ENCODE measurements around the gene IRGC.

The IRGC gene

DNA sequence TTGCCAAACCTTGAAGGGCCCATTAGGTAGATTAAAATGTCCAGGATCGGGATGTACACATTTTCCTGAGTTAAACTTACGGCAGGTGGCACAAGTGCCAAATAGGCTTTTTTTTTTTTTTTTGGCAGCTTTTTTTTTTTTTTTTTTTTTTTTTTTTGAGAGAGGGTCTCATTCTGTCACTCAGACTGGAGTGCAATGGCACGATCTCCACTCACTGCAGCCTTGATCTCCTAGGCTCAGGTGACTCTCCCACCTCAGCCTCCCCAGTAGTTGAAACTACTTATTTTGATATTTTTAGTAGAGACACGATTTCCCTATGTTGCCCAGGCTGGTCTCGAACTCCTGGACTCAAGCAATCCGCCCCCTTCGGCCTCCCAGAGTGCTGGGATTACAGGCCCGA lies 9.0 kb downstream of the IRGC start:
- H3K4me1 ChIP-seq (ENCODE audit: control insufficient read depth, insufficient read depth, low read length, poor library complexity, severe bottlenecking), result no peaks in the 10 kb centered on the region
- peaks cover 16% of the 10 kb centered on the region for H3K36me3 ChIP-seq (ENCODE audit: control insufficient read depth, insufficient read depth, low read length)
- WGBS, 2 experiments (ENCODE audit: insufficient coverage in 2 of 2), result 91% methylated on average over 4 of the region's 8 CpGs; no CpG with 5 or more reads in 1 of the 2 experiments
- no peak overlapping the region for H3K27ac ChIP-seq (ENCODE audit: low read depth, low read length, severe bottlenecking)
- H3K9me3 ChIP-seq (ENCODE audit: control insufficient read depth, low read length), result no peaks in the 10 kb centered on the region
- no peak overlapping the region for H3K4me3 ChIP-seq (ENCODE audit: extremely low read depth, insufficient read depth, low read length, poor library complexity, severe bottlenecking)

DNA sequence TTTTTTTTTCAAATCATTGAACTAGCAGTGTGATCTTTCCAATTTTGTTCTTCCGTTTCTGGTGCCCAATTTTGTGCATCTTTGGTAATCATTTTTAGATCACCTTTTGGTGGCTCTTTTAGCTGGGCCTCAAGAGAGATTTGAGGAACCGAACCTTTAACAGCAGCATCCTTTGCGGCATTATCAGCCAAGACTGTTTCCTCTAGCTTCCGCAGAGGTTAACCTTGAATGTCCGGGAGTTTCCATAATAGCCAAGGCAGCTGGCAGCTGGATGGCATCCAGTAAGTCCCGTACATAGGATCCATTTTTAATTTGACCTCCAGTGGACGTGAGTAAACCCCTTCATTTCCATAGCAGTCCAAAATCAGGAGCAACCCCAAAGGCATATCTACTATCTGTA lies 9.6 kb downstream of the IRGC start:
- H3K4me3 ChIP-seq (ENCODE audit: extremely low read depth, insufficient read depth, low read length, poor library complexity, severe bottlenecking), result no peak overlapping the region
- H3K27ac ChIP-seq (ENCODE audit: low read depth, low read length, severe bottlenecking), result no peak overlapping the region
- WGBS, 2 experiments (ENCODE audit: insufficient coverage in 2 of 2), result 94 to 97% methylated on average over 5 to 6 of the region's 7 CpGs
- H3K9me3 ChIP-seq (ENCODE audit: control insufficient read depth, low read length), result no peaks in the 10 kb centered on the region
- H3K4me1 ChIP-seq (ENCODE audit: control insufficient read depth, insufficient read depth, low read length, poor library complexity, severe bottlenecking), result no peaks in the 10 kb centered on the region
- peaks cover 22% of the 10 kb centered on the region for H3K36me3 ChIP-seq (ENCODE audit: control insufficient read depth, insufficient read depth, low read length)

DNA sequence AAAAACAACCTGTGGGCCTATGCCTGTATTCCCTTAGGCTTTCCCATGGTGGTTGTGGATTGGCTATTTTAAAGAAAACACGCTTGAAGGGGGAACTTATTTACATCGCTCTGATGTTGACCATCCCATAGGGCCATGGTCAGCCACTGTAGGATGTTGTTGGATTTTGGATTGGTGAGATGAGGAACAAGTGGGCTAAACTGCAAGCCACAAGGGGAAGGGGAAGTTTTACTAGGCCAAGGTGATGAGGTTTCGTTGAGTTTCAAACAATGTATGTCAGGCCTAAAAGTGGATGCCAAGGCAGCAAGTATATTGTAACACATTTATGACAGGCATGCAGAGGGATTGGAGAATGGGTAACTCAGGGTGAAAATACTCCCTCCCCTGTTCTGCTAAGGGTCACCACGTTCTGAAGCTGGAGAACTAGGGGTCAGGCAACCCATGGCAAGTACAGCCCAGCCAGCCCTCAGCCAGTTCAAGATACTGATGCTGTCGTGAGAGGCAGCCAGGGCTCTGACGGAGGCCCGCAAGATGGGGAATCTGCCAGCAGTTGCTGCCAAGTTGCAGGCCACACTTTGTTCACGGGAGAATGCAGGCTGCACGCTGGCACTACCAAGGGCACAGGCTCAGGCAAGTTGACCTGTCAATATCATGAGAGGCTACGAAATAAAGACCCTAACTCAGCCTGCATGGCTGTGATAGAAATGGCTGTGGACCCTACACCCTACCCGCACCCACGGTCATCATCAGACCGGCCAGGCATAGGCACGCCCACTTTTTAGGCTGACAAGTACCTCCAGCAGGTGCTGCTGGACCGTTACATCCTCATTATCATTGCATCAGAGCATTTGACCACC lies 11.1 kb downstream of the IRGC start:
- 87 to 91% methylated on average over 15 of the region's 15 CpGs for WGBS, 2 experiments (ENCODE audit: insufficient coverage in 2 of 2)
- no peaks in the 10 kb centered on the region for H3K9me3 ChIP-seq (ENCODE audit: control insufficient read depth, low read length)
- H3K4me1 ChIP-seq (ENCODE audit: control insufficient read depth, insufficient read depth, low read length, poor library complexity, severe bottlenecking), result no peaks in the 10 kb centered on the region
- H3K27ac ChIP-seq (ENCODE audit: low read depth, low read length, severe bottlenecking), result no peak overlapping the region
- no peak overlapping the region for H3K4me3 ChIP-seq (ENCODE audit: extremely low read depth, insufficient read depth, low read length, poor library complexity, severe bottlenecking)
- H3K36me3 ChIP-seq (ENCODE audit: control insufficient read depth, insufficient read depth, low read length), result peaks cover 35% of the 10 kb centered on the region

DNA sequence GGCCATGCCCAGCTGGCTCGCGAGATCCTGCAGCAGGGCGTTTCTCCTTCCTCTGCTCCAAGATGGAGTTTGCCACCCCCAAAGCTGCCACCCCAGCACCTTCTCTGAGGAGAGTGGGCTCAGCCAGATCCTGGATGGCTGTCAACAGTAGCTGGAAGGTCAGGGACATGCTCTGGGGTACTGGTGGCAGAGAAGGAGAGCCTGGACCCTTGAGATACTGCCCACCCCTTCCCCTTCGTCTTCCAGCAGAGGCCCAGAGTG lies 11.6 kb downstream of the IRGC start:
- H3K4me1 ChIP-seq (ENCODE audit: control insufficient read depth, insufficient read depth, low read length, poor library complexity, severe bottlenecking), result no peaks in the 10 kb centered on the region
- WGBS, 2 experiments (ENCODE audit: insufficient coverage in 2 of 2), result 100% methylated on average over 2 of the region's 4 CpGs; no CpG with 5 or more reads in 1 of the 2 experiments
- peaks cover 41% of the 10 kb centered on the region for H3K36me3 ChIP-seq (ENCODE audit: control insufficient read depth, insufficient read depth, low read length)
- H3K4me3 ChIP-seq (ENCODE audit: extremely low read depth, insufficient read depth, low read length, poor library complexity, severe bottlenecking), result no peak overlapping the region
- H3K27ac ChIP-seq (ENCODE audit: low read depth, low read length, severe bottlenecking), result no peak overlapping the region
- no peaks in the 10 kb centered on the region for H3K9me3 ChIP-seq (ENCODE audit: control insufficient read depth, low read length)

DNA sequence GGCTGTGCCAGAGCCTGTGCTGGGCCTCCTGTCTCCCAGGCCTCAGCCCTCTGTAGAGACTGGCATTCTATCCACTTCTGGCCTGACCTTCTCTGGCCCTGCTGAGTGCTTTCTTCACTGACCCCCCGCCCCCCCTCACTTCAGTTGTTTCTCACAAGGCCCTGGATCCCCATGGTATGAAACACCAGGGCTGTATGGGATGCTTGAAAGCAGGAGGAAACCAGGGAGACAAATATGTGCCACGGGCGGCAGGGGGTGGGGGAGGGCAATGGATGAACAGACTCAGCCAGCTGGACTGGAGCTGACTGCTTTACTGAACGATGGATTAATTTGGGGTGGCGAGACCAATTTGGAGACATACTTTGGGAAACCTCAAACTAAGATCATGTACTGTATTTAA lies 14.0 kb downstream of the IRGC start:
- 93 to 94% methylated on average over 4 to 5 of the region's 5 CpGs for WGBS, 2 experiments (ENCODE audit: insufficient coverage in 2 of 2)
- H3K36me3 ChIP-seq (ENCODE audit: control insufficient read depth, insufficient read depth, low read length), result peaks cover 65% of the 10 kb centered on the region
- H3K27ac ChIP-seq (ENCODE audit: low read depth, low read length, severe bottlenecking), result no peak overlapping the region
- no peaks in the 10 kb centered on the region for H3K9me3 ChIP-seq (ENCODE audit: control insufficient read depth, low read length)
- no peak overlapping the region for H3K4me3 ChIP-seq (ENCODE audit: extremely low read depth, insufficient read depth, low read length, poor library complexity, severe bottlenecking)
- H3K4me1 ChIP-seq (ENCODE audit: control insufficient read depth, insufficient read depth, low read length, poor library complexity, severe bottlenecking), result no peaks in the 10 kb centered on the region

DNA sequence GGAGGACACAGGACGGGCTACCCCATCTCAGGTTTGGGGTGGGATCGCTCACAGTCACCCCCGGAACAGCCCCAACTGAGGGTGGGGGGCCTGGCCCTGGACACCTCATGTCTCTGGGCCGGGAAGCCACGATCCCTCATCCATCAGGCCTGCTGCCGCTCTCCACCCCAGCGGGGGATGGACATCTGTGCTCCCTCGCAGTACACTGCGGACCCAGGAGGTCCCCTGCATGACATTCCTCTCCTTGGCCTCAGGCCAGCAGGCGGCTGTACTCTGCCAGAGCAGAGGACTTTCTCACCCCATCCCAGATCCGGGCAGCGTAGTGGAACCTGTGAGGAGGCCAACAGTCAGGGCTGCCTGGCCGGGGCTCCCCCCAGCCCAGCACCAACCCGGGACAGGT lies 15.5 kb downstream of the IRGC start:
- no peaks in the 10 kb centered on the region for H3K9me3 ChIP-seq (ENCODE audit: control insufficient read depth, low read length)
- 94 to 98% methylated on average over 7 of the region's 14 CpGs for WGBS, 2 experiments (ENCODE audit: insufficient coverage in 2 of 2)
- H3K27ac ChIP-seq (ENCODE audit: low read depth, low read length, severe bottlenecking), result no peak overlapping the region
- H3K4me3 ChIP-seq (ENCODE audit: extremely low read depth, insufficient read depth, low read length, poor library complexity, severe bottlenecking), result no peak overlapping the region
- H3K4me1 ChIP-seq (ENCODE audit: control insufficient read depth, insufficient read depth, low read length, poor library complexity, severe bottlenecking), result peaks cover 3% of the 10 kb centered on the region
- peaks cover 72% of the 10 kb centered on the region for H3K36me3 ChIP-seq (ENCODE audit: control insufficient read depth, insufficient read depth, low read length)

DNA sequence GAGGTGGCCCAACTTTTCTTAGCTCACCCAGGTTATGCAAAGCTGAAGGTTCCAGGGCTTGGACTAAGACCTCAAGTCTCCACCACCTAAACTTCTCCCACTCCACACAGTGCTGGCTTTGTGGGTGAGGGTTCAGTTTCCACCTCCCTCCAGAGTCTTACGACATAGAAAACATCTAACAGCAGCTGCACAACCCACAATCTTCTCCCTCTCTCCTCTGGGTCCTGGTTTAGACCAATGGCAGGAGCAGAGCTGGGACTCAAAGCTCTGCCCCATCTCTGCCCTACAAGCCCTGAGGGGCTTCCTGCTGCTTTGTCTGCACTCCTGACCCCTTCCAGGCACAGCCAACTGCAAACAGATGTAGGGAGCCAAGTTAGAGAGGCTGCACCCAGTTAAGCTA lies 16.0 kb downstream of the IRGC start:
- Histone ChIP-seq H3K27ac (ENCODE audit: low read depth, low read length, severe bottlenecking) (no peak overlapping the region), H3K4me1 (ENCODE audit: control insufficient read depth, insufficient read depth, low read length, poor library complexity, severe bottlenecking) (peaks cover 6% of the 10 kb centered on the region), H3K36me3 (ENCODE audit: control insufficient read depth, insufficient read depth, low read length) (peaks cover 77% of the 10 kb centered on the region), H3K4me3 (ENCODE audit: extremely low read depth, insufficient read depth, low read length, poor library complexity, severe bottlenecking) (no peak overlapping the region), H3K9me3 (ENCODE audit: control insufficient read depth, low read length) (no peaks in the 10 kb centered on the region)
- WGBS, 2 experiments (ENCODE audit: insufficient coverage in 2 of 2), result 100% methylated on average over 1 of the region's 1 CpG

DNA sequence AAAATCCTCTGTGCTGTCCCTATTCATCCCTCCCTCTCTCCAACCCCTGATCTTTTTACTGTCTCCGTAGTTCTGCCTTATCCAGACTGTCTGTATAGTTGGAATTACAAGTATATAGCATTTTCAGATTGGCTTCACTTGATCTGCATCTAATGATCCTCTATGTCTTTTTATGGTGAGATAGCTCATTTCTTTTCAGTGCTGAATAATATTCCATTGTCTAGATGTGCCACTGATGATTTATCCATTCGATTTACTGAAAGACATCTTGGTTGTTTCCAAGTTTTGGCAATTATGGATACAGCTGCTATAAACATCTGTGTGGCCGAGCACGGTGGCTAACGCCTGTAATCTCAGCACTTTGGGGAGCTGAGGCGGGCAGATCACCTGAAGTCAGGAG lies 19.1 kb downstream of the IRGC start:
- WGBS, 2 experiments (ENCODE audit: insufficient coverage in 2 of 2), result 90 to 100% methylated on average over 5 of the region's 6 CpGs
- Histone ChIP-seq H3K27ac (ENCODE audit: low read depth, low read length, severe bottlenecking) (no peak overlapping the region), H3K4me1 (ENCODE audit: control insufficient read depth, insufficient read depth, low read length, poor library complexity, severe bottlenecking) (peaks cover 18% of the 10 kb centered on the region), H3K36me3 (ENCODE audit: control insufficient read depth, insufficient read depth, low read length) (peaks cover 88% of the 10 kb centered on the region), H3K9me3 (ENCODE audit: control insufficient read depth, low read length) (no peaks in the 10 kb centered on the region), H3K4me3 (ENCODE audit: extremely low read depth, insufficient read depth, low read length, poor library complexity, severe bottlenecking) (no peak overlapping the region)

DNA sequence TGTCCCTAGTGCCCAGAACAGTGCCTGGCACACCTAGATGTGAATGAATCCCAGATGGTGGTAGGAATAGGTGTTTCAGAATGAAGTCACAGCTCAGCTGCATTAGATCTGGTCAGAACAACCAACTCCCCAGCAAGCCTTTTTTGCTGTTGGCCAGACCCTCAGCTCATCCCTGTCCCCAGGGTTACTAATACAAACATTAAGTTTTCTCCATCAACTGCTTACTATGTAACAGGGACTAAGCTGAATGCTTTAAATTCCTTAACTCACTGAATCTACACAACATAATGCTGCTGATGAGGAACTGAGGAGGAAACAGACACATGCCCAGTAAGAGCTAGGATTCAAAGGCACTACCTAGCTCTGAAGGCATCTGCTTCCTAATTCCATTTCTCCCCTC lies 20.1 kb downstream of the IRGC start:
- Histone ChIP-seq H3K4me3 (ENCODE audit: extremely low read depth, insufficient read depth, low read length, poor library complexity, severe bottlenecking) (no peak overlapping the region), H3K27ac (ENCODE audit: low read depth, low read length, severe bottlenecking) (peak overlapping the region; percentile 62), H3K9me3 (ENCODE audit: control insufficient read depth, low read length) (no peaks in the 10 kb centered on the region)

DNA sequence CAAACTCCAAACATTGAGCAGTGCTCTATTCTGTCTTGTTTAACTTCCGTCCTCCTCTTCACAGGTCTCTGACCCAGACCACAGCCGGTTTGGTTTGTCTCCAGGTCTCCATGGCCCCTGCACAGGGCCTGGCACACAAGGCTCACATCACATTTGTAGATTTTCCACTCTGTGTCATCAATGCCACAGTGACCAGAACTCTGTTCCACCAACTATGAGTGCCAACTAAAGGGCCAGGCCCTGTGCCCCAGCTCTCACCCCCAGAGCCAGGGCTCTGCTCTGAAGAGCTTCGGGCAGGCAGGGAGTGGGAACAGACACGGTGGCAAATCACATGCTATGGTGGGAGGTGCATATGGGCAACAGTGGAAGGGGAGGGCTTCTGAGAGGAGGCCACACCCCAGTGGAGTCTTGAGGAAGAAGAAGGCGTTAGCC lies 22.9 kb downstream of the IRGC start:
- no peak overlapping the region for H3K27ac ChIP-seq (ENCODE audit: low read depth, low read length, severe bottlenecking)
- peaks cover 25% of the 10 kb centered on the region for H3K4me1 ChIP-seq (ENCODE audit: control insufficient read depth, insufficient read depth, low read length, poor library complexity, severe bottlenecking)
- H3K4me3 ChIP-seq (ENCODE audit: extremely low read depth, insufficient read depth, low read length, poor library complexity, severe bottlenecking), result no peak overlapping the region
- H3K9me3 ChIP-seq (ENCODE audit: control insufficient read depth, low read length), result no peaks in the 10 kb centered on the region
- WGBS, 2 experiments (ENCODE audit: insufficient coverage in 2 of 2), result 71 to 85% methylated on average over 3 to 5 of the region's 5 CpGs
- H3K36me3 ChIP-seq (ENCODE audit: control insufficient read depth, insufficient read depth, low read length), result peaks cover 90% of the 10 kb centered on the region

More for the DNA sequence above, 20.1 kb downstream of the IRGC start:
- Histone ChIP-seq H3K4me1 (ENCODE audit: control insufficient read depth, insufficient read depth, low read length, poor library complexity, severe bottlenecking) (peaks cover 25% of the 10 kb centered on the region), H3K36me3 (ENCODE audit: control insufficient read depth, insufficient read depth, low read length) (peaks cover 90% of the 10 kb centered on the region)

DNA sequence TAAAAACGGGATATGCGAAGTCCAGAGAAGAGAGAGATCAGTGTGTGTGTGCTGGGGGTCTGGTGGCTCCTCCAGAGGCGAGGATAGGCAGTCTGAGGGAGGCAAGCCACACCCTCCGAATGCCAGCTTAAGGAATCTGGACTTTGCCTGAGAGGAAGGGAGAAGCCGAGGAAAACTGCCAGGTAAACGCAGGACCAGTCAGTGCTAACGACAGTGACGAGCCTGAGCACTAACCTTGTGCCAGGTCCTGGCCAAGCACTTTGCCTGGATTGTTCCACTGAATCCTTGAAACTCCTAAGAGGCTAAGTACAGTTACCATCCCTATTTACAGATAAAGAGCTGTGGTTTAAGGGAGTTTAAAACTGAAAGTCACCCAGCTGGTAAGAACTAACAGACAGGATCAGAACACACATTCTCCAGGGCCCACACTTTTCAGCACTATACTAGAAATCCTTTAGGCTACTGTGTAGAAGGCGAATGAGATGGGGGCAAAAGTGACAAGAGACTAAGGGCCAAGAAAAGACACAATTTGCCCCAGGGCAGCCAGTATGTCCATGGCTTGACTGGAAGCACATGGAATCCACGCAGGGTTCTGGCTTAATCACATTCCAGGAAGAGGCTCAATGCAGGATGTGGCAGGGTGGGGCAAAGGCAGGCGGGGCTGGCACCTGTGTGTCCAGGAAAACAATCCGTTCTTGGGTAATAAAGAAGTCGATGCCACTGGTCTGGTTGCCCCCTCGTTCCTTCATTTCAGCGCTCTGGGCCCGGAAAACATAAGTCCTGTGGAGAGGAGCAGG lies 23.8 kb downstream of the IRGC start:
- Histone ChIP-seq H3K27ac (ENCODE audit: low read depth, low read length, severe bottlenecking) (no peak overlapping the region), H3K4me3 (ENCODE audit: extremely low read depth, insufficient read depth, low read length, poor library complexity, severe bottlenecking) (no peak overlapping the region), H3K4me1 (ENCODE audit: control insufficient read depth, insufficient read depth, low read length, poor library complexity, severe bottlenecking) (peaks cover 25% of the 10 kb centered on the region), H3K9me3 (ENCODE audit: control insufficient read depth, low read length) (no peaks in the 10 kb centered on the region), H3K36me3 (ENCODE audit: control insufficient read depth, insufficient read depth, low read length) (peaks cover 90% of the 10 kb centered on the region)
- WGBS, 2 experiments (ENCODE audit: insufficient coverage in 2 of 2), result 90 to 95% methylated on average over 14 to 15 of the region's 16 CpGs

Data from mesodermal cell (in vitro differentiated cells).